Measurements from ENCODE around the gene PPP6R2.
"Not testable (repeated sequence)": the region's sequence is repeated elsewhere in the genome, so short reads cannot be mapped to it uniquely, and the experiment has no call there.

The PPP6R2 gene

DNA sequence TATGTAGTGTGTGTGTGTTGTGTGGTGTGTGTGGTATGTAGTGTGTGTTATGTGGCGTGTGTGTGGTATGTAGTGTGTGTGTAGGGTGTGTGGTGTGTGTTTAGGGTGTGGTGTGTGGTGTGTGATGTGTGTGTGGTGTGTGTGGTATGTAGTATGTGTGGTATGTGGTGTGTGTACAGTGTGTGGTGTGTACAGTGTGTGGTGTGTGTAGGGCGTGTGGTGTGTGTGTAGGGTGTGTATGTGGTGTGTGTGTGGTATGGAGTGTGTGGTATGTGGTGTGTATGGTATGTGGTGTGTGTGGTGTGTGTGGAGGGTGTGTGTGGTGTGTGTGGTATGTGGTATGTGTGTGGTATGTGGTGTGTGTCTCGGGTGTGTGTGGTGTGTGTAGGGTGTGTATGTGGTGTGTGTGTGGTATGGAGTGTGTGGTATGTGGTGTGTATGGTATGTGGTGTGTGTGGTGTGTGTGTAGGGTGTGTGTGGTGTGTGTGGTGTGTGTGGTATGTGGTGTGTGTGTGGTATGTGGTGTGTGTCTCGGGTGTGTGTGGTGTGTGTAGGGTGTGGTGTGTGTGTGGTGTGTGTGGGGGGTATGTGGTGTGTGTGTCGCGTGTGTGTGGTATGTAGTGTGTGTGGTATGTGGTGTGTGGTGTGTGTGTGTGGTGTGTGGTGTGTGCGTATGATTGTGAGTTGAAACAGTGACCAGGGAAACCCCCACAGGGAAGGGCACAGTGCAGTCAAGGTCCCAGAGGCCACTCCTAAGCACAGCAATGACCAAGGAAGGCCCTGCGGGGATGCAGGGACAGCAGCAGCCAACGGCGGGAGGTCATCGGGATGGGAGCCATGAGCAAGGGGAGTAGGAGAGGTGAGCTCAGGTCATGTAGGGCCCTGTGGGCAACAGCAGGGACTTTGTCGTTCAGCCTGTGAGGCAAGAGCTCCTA is 2.9 kb upstream of the PPP6R2 start:
- DNase-seq (ENCODE audit: low read depth in 2 of 2) = no peak

DNA sequence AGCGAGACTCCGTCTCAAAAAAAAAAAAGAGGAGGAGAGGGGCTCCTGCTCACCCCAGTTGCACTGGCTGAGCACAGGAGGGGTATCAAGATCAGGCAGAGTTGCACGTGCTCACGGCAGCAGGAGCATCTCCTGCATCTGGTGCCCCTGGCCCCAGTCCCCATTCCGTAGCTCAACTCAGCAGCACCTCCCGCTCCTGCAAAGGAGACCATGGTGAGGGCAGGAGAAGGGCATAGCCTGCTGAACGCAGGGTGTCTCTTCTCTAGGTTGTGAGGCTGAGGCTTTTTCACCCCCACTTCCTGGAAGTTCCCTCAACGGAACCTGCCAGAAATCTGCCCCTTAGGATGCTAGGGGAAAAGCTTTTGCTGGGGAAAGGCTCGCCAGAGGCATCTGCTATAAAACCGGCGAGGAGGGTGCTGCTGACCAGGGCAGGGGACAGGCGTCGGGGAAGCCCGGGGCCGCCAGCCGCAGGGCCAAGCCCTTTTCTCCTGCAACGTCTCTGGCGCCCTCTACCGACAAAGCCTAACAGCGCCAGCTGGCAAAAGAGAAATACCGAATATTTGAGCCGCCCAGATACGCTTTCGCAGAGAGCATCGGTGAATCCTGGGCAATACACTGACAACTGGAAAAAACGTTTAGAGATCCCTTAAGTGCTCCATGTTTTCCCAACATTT is 1.0 kb upstream of the PPP6R2 start:
- peak; percentile 78 to 81 for DNase-seq (ENCODE audit: low read depth in 2 of 2)

DNA sequence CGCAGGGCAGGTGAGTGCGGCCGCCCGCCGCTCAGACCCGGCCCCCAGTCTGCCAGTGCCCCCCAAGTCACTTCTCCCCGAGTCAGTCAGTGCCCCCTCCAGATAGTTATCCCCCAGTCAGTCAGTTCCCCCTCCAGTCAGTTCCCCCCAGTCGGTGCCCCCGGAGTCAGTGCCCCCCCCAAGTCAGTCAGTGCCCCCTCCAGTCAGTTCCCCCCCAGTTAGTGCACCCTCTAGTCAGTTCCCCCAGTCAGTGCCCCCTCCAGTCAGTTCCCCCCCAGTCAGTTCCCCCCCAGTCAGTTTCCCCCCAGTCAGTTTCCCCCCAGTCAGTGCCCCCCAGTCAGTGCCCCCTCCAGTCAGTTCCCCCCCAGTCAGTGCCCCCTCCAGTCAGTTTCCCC is 411 bp downstream of the PPP6R2 start:
- no peak for DNase-seq (ENCODE audit: low read depth in 2 of 2)

DNA sequence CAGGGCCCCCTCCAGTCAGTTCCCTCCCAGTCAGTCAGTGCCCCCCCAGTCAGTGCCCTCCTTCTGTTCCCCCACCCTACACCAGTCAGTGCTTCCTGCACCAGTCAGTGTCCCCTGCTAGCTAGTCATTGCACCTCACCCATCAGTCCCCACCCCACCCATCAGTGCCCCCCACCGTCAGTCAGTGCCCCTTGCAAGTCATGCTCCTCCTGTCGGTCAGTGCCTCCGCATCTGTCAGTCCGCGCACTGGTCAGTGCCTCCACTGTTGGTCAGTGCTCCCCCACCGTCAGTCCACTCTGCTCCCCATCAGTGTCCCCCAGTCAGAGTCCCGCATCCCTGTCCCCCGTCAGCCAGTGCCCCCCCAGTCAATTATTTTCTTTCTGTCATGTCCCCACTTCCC is 3.3 kb downstream of the PPP6R2 start:
- DNase-seq (ENCODE audit: low read depth in 2 of 2) = no peak

DNA sequence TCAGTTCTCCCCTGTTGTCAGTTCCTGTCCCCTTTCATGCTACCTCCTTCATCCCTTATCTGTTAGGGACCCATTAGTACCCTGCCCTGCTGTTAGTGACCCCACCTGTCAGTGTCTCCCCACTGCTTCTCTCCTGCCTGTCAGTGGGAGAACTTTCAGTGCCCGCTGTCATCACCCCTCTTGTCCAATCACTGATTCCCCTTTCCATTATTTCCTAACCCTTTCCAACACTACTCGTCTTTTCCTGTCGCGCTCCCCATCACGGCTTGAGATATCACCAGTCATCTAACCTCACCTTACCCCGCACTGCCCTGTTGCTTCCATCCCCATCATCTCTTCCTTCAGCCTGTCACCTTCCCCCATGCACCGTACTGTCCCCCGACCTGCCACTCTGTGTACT is 4.0 kb downstream of the PPP6R2 start:
- no peak for DNase-seq (ENCODE audit: low read depth in 2 of 2)

DNA sequence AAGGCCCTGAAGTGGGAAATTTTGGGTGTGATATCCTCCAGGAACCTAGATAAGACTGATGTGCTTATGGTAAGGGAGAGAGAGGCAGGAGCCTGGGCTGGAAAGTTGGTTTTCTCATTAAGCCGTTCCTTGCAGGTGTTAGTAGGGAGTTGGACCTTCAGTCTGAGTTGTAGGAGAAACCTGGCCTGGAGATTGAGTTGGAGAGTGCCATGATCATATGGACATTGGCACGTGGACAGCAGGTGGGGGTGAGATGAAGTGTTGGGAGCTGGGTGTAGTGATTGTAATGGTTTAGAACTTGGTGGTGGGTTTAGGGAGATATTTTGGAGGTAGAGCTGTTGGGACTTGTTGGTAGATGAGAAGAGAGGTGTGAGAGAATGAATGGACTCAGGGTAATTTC is 4.9 kb downstream of the PPP6R2 start:
- no peak for DNase-seq (ENCODE audit: low read depth in 2 of 2)

DNA sequence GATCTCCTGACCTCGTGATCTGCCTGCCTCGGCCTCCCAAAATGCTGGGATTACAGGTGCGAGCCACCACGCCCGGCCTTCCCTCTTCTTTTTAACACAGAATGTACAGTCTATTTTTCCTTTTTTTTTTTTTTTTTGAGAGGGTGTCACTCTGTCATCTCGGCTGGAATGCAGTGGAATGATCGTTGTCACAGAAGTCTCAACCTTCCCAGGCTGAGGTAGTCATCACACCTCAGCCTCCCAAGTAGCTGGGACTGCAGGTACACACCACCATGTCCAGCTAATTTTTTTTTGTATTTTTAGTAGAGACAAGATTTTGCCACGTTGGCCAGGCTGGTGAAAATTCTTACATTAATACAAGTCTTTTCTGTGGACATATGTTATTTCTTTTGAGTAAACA is 13.1 kb downstream of the PPP6R2 start:
- no peak for DNase-seq (ENCODE audit: low read depth in 2 of 2)

DNA sequence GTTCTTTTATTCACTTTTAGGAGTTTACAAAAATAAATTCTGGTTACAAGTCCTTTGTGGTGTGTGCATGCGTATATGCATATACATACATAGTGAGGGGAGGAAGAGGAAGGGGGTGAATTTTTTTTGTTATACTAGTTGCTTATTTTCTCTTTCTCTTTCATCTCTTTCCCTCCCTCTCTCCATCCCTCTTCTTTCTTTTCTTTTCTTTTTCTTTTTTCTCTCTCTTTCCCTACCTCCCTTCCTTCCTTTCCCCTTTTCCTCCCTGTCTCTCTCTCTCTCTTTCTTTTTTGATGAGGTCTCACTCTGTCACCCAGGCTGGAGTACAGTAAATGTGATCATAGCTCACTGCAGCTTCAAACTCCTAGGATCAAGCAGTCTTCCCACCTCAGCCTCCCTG is 14.1 kb downstream of the PPP6R2 start:
- no peak for DNase-seq (ENCODE audit: low read depth in 2 of 2)

DNA sequence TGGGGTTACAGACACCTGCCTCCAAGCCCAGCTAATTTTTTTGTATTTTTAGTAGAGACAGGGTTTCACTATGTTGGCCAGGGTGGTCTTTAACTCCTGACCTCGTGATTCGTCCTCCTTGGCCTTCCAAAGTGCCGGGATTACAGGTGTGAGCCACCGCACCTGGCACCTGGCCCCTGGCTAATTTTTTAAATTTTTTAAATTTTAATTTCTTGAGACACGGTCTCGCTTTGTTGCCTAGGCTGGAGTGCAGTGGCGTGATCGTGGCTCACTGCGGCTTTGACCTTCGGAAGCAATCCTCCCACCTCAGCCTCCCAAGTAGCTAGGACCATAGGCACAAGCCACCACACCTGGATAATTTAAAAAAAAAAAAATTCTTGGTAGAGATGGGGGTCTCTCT is 14.6 kb downstream of the PPP6R2 start:
- DNase-seq (ENCODE audit: low read depth in 2 of 2) = no peak

DNA sequence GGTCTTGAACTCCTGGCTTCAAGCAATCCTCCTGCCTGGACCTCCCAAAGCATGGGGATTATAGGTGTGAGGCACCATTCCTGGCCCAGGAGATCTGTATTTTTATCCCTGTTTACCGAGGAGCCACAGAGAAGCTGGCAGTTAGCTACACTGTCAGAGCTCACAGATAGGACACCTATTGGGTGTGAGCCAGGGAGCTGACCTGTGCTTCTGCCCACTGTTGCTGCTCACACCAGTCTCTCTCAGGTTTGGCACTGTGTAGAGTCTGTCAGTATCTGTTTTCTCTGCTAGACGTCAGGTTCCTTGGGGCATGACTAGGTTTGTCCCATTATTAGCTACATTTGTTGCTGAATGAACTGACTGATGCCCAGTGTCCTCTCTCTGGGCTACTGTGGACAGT is 17.5 kb downstream of the PPP6R2 start:
- no peak for DNase-seq (ENCODE audit: low read depth in 2 of 2)

DNA sequence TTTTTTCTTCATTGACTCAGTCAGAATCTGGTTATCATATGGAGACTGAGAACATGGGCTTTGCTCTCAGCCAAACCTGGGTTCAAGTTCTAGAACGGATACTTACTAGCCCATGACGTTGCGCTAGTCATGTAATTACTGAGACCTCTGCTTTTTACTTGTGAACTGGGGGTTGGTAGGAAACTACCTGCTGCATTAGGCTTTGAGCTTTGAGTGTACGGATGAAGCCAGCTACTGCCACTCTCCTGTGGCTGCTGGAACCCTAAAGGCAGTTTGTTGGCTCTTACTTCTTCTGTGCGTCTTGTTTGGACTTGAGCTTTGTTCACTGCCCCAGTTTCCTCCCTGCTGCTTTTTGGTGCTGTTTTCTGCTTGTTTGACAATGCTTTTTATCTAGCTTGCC is 18.1 kb downstream of the PPP6R2 start:
- no peak for DNase-seq (ENCODE audit: low read depth in 2 of 2)

DNA sequence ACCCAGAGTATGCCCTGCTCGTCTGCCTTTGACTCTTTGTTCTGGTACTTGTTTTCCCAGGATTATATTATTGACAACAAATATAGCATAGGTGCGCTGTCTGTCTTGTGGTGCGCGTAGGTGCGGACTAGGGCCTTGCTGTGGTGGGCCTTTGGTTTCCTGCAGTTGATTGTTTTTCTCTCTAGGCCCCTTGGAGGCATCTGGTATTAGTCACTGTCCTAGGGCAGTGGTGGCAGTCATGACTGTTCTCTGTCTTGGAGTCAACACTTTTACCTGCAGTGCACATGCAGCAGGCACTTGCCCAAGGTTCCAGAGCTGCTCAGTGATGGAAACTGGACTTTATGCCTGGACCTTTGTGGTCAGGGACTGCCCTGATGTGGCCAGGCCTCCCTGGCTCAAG is 18.6 kb downstream of the PPP6R2 start:
- DNase-seq (ENCODE audit: low read depth in 2 of 2) = no peak

DNA sequence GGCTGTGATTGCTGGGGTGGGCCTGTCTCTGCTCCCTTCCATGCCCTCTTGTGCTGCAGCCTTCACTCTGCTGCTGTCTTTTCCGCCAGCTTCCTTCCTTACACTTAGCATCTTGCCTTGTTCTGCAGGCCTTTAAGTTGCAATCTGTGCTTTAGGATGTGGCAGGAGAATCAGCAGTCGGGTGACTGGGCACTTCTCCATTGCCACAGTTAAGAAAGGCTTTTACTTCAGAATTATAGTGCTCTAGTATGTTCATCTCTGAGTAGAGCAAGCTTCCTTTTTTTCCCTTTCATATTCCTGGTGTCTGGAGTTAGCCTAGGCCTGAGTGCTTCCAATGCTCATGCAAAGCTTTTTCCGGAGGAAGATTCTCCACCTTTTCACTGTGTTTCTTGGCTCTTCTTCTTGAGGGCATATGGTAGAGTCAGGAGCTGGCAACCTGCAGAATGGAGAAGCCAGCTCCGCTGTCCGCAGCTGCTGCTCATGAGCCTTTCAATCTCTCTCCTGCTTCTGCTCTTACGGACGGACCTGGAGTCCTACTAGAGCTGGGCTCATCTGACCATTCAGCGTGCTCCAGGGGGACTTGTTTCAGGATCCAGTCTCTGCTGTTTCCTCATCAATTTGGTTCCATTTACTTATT is 20.2 kb downstream of the PPP6R2 start:
- DNase-seq (ENCODE audit: low read depth in 2 of 2) = no peak

DNA sequence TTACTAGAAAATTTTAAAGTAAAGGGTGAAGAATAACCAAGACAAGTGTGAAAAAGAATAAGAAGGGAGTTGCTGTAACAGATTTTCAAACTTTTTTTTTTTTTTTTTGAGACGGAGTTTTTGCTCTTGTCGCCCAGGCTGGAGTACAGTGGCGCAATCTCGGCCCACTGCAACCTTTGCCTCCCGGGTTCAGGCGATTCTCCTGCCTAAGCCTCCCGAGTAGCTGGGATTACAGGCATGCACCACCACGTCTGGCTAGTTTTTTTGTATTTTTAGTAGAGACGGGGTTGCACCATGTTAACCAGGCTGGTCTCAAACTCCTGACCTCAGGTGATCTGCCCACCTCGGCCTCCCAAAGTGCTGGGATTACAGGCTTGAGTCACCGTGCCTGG is 20.7 kb downstream of the PPP6R2 start:
- not testable (repeated sequence) for DNase-seq (ENCODE audit: low read depth in 2 of 2)

DNA sequence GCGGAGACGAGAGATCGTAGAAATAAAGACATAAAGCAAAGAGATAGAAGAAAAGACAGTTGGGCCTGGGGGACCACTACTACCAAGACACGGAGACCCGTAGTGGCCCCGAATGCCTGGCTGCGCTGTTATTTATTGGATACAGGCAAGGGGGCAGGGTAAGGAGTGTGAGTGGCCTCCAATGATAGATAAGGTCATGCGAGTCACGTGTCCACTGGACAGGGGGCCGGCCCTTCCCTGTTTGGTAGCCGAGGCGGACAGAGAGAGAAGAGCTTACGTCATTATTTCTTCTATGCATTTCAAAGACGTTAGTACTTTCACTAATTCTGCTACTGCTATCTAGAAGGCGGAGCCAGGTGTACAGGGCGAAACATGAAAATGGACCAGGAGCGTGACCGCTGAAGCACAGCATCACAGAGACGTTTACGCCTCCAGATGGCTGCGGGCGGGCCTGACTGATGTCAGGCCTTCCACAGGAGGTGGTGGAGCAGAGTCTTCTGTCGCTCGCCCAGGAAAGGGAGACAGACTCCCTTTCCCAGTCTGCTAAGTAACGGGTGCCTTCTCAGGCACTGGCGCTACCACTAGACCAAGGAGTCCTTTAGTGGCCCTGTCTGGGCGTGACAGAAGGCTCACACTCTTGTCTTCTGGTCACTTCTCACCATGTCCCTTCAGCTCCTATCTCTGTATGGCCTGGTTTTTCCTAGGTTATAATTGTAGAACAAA is 24.8 kb downstream of the PPP6R2 start:
- DNase-seq (ENCODE audit: low read depth in 2 of 2) = no peak

DNA sequence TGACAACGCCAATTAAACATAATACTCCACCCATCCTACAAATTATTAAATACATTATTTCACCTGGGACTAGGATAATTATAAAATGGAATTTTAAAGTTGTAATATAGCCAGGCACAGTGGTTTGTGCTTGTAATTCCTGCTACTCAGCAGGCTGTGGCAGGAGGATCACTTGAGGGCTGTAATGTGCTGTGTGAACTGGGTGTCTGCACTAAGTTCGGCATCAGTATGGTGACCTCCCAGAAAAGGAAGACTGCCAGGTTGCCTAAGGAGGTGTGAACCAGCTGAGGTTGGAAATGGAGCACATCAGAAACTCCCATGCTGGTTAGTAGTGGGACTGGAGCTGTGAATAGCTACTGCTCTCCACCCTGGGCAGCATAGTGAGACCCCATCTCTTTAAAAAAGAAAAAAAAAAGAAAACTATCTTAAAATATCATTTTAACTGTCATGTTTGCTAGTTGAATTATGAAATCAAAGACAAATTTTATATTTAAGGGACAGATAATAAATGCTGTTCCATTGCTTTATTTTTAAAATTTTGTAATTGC is 28.0 kb downstream of the PPP6R2 start:
- no peak for DNase-seq (ENCODE audit: low read depth in 2 of 2)

DNA sequence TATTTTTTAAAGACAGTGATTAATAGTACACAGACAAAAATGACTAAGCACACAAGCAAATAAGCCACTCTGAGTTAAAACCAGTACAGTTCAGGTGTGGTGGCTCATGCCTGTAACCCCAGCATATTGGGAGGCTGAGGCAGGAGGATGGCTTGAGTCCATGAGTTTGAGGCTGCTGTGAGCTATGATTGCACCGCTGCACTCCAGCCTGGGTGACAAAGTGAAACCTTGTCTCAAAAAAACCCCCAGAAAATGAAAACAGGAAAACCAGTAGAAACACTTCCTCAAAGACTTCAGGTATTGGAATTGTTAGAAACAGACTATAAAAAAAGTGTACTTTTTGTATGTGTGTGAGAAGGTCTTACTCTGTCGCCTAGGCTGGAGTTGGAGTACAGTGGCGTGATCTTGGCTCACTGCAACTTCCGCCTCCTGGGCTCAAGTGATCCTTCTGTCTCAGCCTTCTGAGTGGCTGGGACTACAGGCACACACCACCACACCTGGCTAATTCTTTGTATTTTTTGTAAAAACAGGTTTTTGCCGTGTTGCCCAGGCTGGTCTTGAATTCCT is 33.0 kb downstream of the PPP6R2 start:
- DNase-seq (ENCODE audit: low read depth in 2 of 2) = no peak

DNA sequence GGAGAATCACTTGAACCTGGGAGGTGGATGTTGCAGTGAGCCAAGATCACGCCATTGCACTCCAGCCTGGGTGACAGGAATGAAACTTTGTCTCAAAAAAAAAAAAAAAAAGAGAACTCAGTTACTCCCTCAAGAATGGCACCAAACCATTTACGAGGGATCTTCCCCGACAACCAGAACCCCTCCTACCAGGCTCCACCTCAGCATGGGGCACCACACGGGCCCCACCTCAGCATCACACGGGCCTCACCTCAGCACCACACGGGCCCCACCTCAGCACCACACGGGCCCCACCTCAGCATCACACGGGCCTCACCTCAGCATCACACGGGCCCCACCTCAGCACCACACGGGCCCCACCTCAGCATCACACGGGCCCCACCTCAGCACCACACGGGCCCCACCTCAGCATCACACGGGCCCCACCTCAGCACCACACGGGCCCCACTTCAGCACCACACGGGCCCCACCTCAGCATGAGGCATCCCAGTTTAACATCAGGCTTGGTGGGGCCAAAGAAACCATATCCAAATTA is 38.0 kb downstream of the PPP6R2 start:
- not testable (repeated sequence) for DNase-seq (ENCODE audit: low read depth in 2 of 2)

DNA sequence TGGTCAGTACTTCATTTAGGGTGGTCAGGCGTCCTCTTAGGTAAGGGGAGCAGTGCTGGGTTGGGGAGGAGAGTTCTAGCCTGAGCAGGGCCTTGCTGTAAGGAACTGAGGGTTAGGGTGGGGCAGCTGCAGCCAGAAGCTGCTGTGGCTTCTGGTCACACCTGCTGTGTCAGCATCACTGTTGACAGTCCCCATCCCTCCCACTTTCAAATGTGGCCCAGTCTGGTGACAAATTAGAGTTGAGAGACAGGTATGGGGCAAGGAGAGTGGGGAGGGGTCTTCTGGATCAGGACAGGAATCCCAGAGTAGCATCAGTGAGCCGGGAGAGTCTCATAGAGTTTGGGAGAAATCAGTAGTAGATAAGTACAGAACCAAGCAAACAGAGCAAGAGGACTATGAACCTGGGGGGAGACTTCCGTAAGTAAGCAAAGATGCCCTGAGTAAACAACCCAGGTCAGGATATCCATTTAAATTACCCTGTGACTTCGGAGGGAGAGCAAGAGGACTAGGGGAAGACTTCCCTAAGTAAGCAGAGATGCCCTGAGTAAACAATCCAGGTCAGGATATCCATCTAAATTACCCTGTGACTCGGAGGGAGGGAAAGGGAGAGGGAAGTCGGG is 53.7 kb downstream of the PPP6R2 start:
- DNase-seq (ENCODE audit: low read depth in 2 of 2) = no peak

DNA sequence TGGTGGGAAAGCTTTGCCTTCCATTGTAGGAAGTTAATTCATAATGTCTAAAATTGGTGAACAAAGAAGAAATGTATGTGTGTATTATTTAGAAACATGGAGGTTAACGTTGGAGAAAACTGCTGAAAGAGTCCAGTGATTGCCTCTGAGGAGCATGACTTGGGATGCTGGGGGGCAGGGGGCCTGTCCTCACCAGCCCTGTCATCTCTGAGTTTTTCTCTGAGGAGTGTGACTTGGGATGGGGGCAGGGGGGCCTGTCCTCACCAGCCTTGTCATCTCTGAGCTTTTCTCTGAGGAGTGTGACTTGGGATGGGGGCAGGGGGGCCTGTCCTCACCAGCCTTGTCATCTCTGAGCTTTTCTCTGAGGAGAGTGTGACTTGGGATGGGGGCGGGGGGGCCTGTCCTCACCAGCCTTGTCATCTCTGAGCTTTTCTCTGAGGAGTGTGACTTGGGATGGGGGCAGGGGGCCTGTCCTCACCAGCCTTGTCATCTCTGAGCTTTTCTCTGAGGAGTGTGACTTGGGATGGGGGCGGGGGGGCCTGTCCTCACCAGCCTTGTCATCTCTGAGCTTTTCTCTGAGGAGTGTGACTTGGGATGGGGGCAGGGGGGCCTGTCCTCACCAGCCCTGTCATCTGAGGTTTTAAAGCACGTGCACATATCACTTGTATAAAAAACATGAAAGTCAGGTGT is 54.4 kb downstream of the PPP6R2 start:
- DNase-seq (ENCODE audit: low read depth in 2 of 2) = not testable (repeated sequence)
